Measurements from ENCODE around the gene LLCFC1.

LLCFC1 gene

DNA sequence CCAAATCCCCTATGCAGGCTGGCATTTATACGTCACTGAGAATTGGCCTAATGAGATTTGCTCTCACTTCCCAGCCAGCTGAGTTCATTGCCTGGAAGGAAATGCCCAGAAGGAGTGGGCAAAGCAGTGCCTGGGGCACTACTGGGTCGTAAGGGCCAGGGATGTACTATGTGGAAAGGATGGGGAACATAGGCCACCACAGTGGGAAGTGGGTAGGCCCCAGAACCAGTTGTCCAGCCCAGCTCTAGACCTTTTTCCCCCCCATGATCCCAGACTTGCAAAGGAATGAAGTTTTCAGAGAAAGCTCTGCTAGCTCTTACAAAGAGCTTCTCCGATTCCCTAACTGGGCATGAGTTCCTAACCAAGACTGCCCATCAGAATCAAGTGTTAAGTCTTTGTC is 19.6 kb upstream of the LLCFC1 start:
- TF ChIP-seq ZFP3 (CRISPR knock-in tag; IDR thresholded peaks at IDR 0.05) = no peak
- no peak for TF ChIP-seq ESRRG (CRISPR knock-in tag; IDR thresholded peaks at IDR 0.05)
- no peak for TF ChIP-seq ZFP30 (CRISPR knock-in tag; IDR thresholded peaks at IDR 0.05)
- no peak for TF ChIP-seq CSDC2 (CRISPR knock-in tag; IDR thresholded peaks at IDR 0.05)
- no peak for TF ChIP-seq ISL1 (CRISPR knock-in tag; IDR thresholded peaks at IDR 0.05)
- TF ChIP-seq CREB5 (CRISPR knock-in tag; IDR thresholded peaks at IDR 0.05; ENCODE audit: low read depth) = no peak
- TF ChIP-seq ZC3H10 (CRISPR knock-in tag; IDR thresholded peaks at IDR 0.05) = no peak
- ATAC-seq = no peak

GRCh38 chr7:142923391-142923790 is 15.9 kb upstream of the LLCFC1 start:
- TF ChIP-seq ZFP3 (CRISPR knock-in tag; IDR thresholded peaks at IDR 0.05) (no peak), RARB (CRISPR knock-in tag; IDR thresholded peaks at IDR 0.05) (no peak), TOX (CRISPR knock-in tag; IDR thresholded peaks at IDR 0.05; ENCODE audit: borderline replicate concordance) (no peak), ZC3H10 (CRISPR knock-in tag; IDR thresholded peaks at IDR 0.05) (no peak), ISL1 (CRISPR knock-in tag; IDR thresholded peaks at IDR 0.05) (no peak), OSR1 (CRISPR knock-in tag; IDR thresholded peaks at IDR 0.05) (no peak), ZNF8 (CRISPR knock-in tag; IDR thresholded peaks at IDR 0.05) (no peak), GLIS3 (CRISPR knock-in tag; IDR thresholded peaks at IDR 0.05) (no peak), ESRRG (CRISPR knock-in tag; IDR thresholded peaks at IDR 0.05) (no peak), ZNF70 (CRISPR knock-in tag; IDR thresholded peaks at IDR 0.05) (no peak)
- TF ChIP-seq, protein P1, sequence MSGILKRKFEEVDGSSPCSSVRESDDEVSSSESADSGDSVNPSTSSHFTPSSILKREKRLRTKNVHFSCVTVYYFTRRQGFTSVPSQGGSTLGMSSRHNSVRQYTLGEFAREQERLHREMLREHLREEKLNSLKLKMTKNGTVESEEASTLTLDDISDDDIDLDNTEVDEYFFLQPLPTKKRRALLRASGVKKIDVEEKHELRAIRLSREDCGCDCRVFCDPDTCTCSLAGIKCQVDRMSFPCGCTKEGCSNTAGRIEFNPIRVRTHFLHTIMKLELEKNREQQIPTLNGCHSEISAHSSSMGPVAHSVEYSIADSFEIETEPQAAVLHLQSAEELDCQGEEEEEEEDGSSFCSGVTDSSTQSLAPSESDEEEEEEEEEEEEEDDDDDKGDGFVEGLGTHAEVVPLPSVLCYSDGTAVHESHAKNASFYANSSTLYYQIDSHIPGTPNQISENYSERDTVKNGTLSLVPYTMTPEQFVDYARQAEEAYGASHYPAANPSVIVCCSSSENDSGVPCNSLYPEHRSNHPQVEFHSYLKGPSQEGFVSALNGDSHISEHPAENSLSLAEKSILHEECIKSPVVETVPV (CRISPR knock-in tag; IDR thresholded peaks at IDR 0.05) = no peak
- no peak for ATAC-seq

DNA sequence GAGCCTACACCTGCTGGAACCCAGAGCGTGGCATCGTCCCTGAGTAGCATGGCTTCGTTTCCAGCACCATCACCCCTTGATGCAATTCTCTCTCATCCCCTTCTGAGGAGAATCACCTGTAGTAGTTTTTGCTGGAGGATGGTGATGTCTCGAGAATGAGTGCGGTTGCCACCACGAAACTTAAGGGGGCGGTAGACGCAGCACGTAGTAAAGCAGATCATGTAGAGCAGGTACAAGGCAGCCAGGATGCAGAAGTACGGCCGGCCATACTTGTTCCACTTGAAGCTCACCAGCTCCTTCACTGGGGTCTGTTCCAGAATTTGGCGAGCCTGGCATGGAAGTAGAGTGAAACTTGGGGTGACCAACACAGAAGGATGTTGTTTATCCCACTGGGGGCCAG is 13.9 kb upstream of the LLCFC1 start:
- peak; percentile 34; the same call in 1 of the 3 replicates for ATAC-seq
- TF ChIP-seq POU6F1 (CRISPR knock-in tag; IDR thresholded peaks at IDR 0.05; ENCODE audit: borderline replicate concordance, low read depth) (no peak), PPARA (CRISPR knock-in tag; IDR thresholded peaks at IDR 0.05; ENCODE audit: borderline replicate concordance) (no peak), ZFP3 (CRISPR knock-in tag; IDR thresholded peaks at IDR 0.05) (no peak), ZC3H10 (CRISPR knock-in tag; IDR thresholded peaks at IDR 0.05) (no peak), ZNF565 (CRISPR knock-in tag; conservative IDR thresholded peaks at IDR 0.05; ENCODE audit: low read depth) (no peak), OSR1 (CRISPR knock-in tag; IDR thresholded peaks at IDR 0.05) (no peak), GLIS3 (CRISPR knock-in tag; IDR thresholded peaks at IDR 0.05) (no peak), ZNF70 (CRISPR knock-in tag; IDR thresholded peaks at IDR 0.05) (no peak), ZFP30 (CRISPR knock-in tag; IDR thresholded peaks at IDR 0.05) (no peak), SNAI2 (CRISPR knock-in tag; IDR thresholded peaks at IDR 0.05) (no peak), ZNF8 (CRISPR knock-in tag; IDR thresholded peaks at IDR 0.05) (no peak), ARNTL (CRISPR knock-in tag; IDR thresholded peaks at IDR 0.05; ENCODE audit: borderline replicate concordance, low read depth) (no peak), ISL1 (CRISPR knock-in tag; IDR thresholded peaks at IDR 0.05) (no peak), RARB (CRISPR knock-in tag; IDR thresholded peaks at IDR 0.05) (no peak), PATZ1 (CRISPR knock-in tag; IDR thresholded peaks at IDR 0.05; ENCODE audit: borderline replicate concordance) (no peak), TOX (CRISPR knock-in tag; IDR thresholded peaks at IDR 0.05; ENCODE audit: borderline replicate concordance) (no peak), CSDC2 (CRISPR knock-in tag; IDR thresholded peaks at IDR 0.05) (no peak), ESRRG (CRISPR knock-in tag; IDR thresholded peaks at IDR 0.05) (no peak), TCF4 (CRISPR knock-in tag; IDR thresholded peaks at IDR 0.05; ENCODE audit: borderline replicate concordance) (no peak)
- TF ChIP-seq, protein P2, sequence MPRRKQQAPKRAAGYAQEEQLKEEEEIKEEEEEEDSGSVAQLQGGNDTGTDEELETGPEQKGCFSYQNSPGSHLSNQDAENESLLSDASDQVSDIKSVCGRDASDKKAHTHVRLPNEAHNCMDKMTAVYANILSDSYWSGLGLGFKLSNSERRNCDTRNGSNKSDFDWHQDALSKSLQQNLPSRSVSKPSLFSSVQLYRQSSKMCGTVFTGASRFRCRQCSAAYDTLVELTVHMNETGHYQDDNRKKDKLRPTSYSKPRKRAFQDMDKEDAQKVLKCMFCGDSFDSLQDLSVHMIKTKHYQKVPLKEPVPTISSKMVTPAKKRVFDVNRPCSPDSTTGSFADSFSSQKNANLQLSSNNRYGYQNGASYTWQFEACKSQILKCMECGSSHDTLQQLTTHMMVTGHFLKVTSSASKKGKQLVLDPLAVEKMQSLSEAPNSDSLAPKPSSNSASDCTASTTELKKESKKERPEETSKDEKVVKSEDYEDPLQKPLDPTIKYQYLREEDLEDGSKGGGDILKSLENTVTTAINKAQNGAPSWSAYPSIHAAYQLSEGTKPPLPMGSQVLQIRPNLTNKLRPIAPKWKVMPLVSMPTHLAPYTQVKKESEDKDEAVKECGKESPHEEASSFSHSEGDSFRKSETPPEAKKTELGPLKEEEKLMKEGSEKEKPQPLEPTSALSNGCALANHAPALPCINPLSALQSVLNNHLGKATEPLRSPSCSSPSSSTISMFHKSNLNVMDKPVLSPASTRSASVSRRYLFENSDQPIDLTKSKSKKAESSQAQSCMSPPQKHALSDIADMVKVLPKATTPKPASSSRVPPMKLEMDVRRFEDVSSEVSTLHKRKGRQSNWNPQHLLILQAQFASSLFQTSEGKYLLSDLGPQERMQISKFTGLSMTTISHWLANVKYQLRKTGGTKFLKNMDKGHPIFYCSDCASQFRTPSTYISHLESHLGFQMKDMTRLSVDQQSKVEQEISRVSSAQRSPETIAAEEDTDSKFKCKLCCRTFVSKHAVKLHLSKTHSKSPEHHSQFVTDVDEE (CRISPR knock-in tag; IDR thresholded peaks at IDR 0.05) = no peak
